ENCODE results near the gene ARID1B.

Gene ARID1B

GRCh38 chr6:157246771-157247484, 469.8 kb downstream of the ARID1B start:
- DNase-seq (ENCODE audit: low spot score): no peak

- DNase-seq (ENCODE audit: low spot score): no peak
Observed at GRCh38 chr6:157248264-157248663, 471.1 kb downstream of the ARID1B start.

- DNase-seq (ENCODE audit: low spot score): no peak
Observed at GRCh38 chr6:157249826-157250225, 472.6 kb downstream of the ARID1B start.

GRCh38 chr6:157251586-157252247, 474.5 kb downstream of the ARID1B start:
- no peak for DNase-seq (ENCODE audit: low spot score)

- DNase-seq (ENCODE audit: low spot score): no peak
Observed at GRCh38 chr6:157253017-157253416, 475.8 kb downstream of the ARID1B start.

GRCh38 chr6:157253699-157254098, 476.5 kb downstream of the ARID1B start:
- no peak for DNase-seq (ENCODE audit: low spot score)

GRCh38 chr6:157254538-157254937, 477.4 kb downstream of the ARID1B start:
- no peak for DNase-seq (ENCODE audit: low spot score)

- no peak for DNase-seq (ENCODE audit: low spot score)
Observed at GRCh38 chr6:157255079-157255478, 477.9 kb downstream of the ARID1B start.

GRCh38 chr6:157258878-157259277, 481.7 kb downstream of the ARID1B start:
- DNase-seq (ENCODE audit: low spot score): no peak

GRCh38 chr6:157259443-157259842, 482.3 kb downstream of the ARID1B start:
- DNase-seq (ENCODE audit: low spot score): no peak
